ENCODE data around the gene JAM3. TPM values are rescaled to one million over a fixed set of nuclear protein-coding genes. Genes with fewer than 3 reads are reported as not detected.

Gene JAM3
- total RNA-seq, 3 donors from 2014 or later (not counting 1 experiment from before 2014, with no cell fraction given) = 2.1 to 3.8 (median 2.4) TPM

DNA sequence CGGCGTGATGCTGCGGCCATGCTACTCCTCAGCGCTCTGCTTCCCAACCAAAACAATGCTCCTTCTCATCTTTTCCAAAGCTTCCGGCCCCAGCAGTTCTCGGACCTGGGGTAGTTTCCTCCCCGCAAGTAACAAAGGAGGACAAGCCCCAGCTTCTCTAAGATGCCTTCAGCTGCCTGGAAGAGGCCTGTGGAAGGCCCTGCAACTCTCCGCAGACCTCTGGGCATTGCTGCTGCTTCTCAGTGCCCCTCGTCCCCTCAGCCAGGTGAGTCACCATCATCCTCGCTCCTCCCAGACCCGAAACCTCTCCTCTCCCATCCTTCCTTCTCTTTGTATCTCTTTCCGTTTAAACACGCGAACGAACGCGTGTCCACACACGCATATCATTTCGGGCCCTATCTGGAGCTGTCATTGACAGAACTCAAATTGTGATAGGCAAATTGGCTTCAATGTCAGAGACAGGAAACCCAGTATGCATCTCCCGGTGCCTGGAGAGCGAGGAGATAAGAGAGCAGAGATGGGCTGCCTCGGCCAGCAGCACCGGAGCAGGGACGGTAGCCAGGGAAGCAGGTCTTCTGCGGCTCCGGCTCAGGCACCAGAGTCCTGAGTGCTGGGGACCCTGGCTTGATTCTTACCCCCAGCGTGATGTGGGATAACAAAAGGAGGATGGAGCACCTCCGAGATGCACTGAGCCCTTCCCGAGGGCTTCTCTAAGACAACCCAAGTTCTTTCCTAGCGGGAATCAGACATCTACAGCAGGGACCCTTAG lies 22.0 kb upstream of the JAM3 start:
- intact Hi-C loops (cut with micrococcal nuclease) = no loop called here
- Mint-ChIP-seq H3K36me3 (no peaks in the 10 kb centered on the region), H3K9me3 (no peaks in the 10 kb centered on the region), H3K4me1 (no peaks in the 10 kb centered on the region), H3K27ac (no peak overlapping the region), H3K27me3 (ENCODE audit: low read depth in 2 of 2) (peaks cover 30 to 45% of the 10 kb centered on the region in 2 donors), H3K4me3 (no peak overlapping the region)
- Histone ChIP-seq H3K4me3 (ENCODE audit: low read length) (no peak overlapping the region), H3K36me3 (ENCODE audit: control insufficient read depth, insufficient read depth, low read length) (no peaks in the 10 kb centered on the region), H3K27me3 (ENCODE audit: control insufficient read depth, insufficient read depth, low read length) (no peaks in the 10 kb centered on the region), H3K4me1 (ENCODE audit: control insufficient read depth, insufficient read depth, low read length) (peaks cover 9% of the 10 kb centered on the region), H3K9me3 (ENCODE audit: control insufficient read depth, insufficient read depth, low read length) (no peaks in the 10 kb centered on the region), H3K27ac (ENCODE audit: low read length) (no peak overlapping the region)
- ATAC-seq = no peak
- 94% methylated on average over 30 of the region's 30 CpGs for WGBS (ENCODE audit: insufficient coverage)
- DNase-seq = no peak
- TF ChIP-seq, protein P1, sequence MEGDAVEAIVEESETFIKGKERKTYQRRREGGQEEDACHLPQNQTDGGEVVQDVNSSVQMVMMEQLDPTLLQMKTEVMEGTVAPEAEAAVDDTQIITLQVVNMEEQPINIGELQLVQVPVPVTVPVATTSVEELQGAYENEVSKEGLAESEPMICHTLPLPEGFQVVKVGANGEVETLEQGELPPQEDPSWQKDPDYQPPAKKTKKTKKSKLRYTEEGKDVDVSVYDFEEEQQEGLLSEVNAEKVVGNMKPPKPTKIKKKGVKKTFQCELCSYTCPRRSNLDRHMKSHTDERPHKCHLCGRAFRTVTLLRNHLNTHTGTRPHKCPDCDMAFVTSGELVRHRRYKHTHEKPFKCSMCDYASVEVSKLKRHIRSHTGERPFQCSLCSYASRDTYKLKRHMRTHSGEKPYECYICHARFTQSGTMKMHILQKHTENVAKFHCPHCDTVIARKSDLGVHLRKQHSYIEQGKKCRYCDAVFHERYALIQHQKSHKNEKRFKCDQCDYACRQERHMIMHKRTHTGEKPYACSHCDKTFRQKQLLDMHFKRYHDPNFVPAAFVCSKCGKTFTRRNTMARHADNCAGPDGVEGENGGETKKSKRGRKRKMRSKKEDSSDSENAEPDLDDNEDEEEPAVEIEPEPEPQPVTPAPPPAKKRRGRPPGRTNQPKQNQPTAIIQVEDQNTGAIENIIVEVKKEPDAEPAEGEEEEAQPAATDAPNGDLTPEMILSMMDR (IDR thresholded peaks at IDR 0.05) = no peak

DNA sequence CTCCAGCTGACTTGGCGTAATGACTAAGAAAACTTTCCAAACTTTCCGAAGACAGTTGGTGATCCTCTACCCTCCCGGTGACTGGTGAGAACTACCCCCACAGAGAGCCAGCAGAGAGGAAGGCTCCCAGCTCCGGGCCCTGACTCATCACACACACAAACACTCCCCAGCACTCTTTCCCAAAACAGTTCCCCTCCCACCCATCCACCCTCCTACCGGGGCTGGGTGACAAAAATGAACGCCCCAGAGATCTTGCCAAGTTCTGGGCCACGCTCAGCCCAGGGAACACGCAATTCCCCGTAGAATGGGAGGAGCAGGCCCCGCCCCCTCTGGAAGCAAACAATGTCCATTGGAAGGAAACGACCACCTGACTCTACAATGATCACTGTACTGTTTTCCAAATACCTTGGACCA lies 21.3 kb upstream of the JAM3 start:
- H3K27ac Mint-ChIP-seq = no peak overlapping the region
- peaks cover 9% of the 10 kb centered on the region for H3K4me1 ChIP-seq (ENCODE audit: control insufficient read depth, insufficient read depth, low read length)
- H3K27me3 ChIP-seq (ENCODE audit: control insufficient read depth, insufficient read depth, low read length) = no peaks in the 10 kb centered on the region
- TF ChIP-seq, protein P1 (IDR thresholded peaks at IDR 0.05) = no peak
- no peak for ATAC-seq
- intact Hi-C loops (cut with micrococcal nuclease) = no loop called here
- 73% methylated on average over 11 of the region's 11 CpGs for WGBS (ENCODE audit: insufficient coverage)
- no peaks in the 10 kb centered on the region for H3K4me1 Mint-ChIP-seq
- no peaks in the 10 kb centered on the region for H3K36me3 Mint-ChIP-seq
- no peak for DNase-seq
- peaks cover 30 to 45% of the 10 kb centered on the region in 2 donors for H3K27me3 Mint-ChIP-seq (ENCODE audit: low read depth in 2 of 2)
- no peak overlapping the region for H3K27ac ChIP-seq (ENCODE audit: low read length)
- no peak overlapping the region for H3K4me3 ChIP-seq (ENCODE audit: low read length)
- H3K9me3 ChIP-seq (ENCODE audit: control insufficient read depth, insufficient read depth, low read length) = no peaks in the 10 kb centered on the region
- no peaks in the 10 kb centered on the region for H3K9me3 Mint-ChIP-seq
- no peak overlapping the region for H3K4me3 Mint-ChIP-seq
- H3K36me3 ChIP-seq (ENCODE audit: control insufficient read depth, insufficient read depth, low read length) = no peaks in the 10 kb centered on the region

DNA sequence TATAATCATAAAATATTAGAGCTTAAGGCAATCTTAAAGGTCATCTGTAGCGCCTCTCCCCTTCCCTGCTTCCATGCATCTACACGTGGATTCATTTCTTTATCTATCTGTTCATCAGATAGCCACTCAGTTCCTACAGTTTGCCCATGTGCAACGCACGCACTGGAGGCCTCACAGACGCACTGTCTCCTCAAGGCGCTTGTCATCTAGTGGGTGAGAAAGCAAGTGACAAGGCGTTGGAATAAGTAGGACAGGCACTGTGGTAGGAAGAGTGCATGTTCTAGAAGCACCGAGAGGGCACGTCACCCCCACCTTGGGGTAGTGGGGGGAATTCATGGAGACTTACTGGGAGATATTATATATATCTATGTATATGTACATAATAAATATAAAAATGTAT lies 20.8 kb upstream of the JAM3 start:
- no peak for ATAC-seq
- Mint-ChIP-seq H3K4me1 (no peaks in the 10 kb centered on the region), H3K4me3 (no peak overlapping the region), H3K27me3 (ENCODE audit: low read depth in 2 of 2) (peaks cover 30 to 45% of the 10 kb centered on the region in 2 donors), H3K9me3 (no peaks in the 10 kb centered on the region), H3K27ac (no peak overlapping the region), H3K36me3 (no peaks in the 10 kb centered on the region)
- Histone ChIP-seq H3K4me1 (ENCODE audit: control insufficient read depth, insufficient read depth, low read length) (peaks cover 9% of the 10 kb centered on the region), H3K27me3 (ENCODE audit: control insufficient read depth, insufficient read depth, low read length) (no peaks in the 10 kb centered on the region), H3K9me3 (ENCODE audit: control insufficient read depth, insufficient read depth, low read length) (no peaks in the 10 kb centered on the region), H3K36me3 (ENCODE audit: control insufficient read depth, insufficient read depth, low read length) (no peaks in the 10 kb centered on the region), H3K4me3 (ENCODE audit: low read length) (no peak overlapping the region), H3K27ac (ENCODE audit: low read length) (no peak overlapping the region)
- 84% methylated on average over 8 of the region's 9 CpGs for WGBS (ENCODE audit: insufficient coverage)
- TF ChIP-seq, protein P1 (IDR thresholded peaks at IDR 0.05) = no peak
- intact Hi-C loops (cut with micrococcal nuclease) = no loop called here
- no peak for DNase-seq

DNA sequence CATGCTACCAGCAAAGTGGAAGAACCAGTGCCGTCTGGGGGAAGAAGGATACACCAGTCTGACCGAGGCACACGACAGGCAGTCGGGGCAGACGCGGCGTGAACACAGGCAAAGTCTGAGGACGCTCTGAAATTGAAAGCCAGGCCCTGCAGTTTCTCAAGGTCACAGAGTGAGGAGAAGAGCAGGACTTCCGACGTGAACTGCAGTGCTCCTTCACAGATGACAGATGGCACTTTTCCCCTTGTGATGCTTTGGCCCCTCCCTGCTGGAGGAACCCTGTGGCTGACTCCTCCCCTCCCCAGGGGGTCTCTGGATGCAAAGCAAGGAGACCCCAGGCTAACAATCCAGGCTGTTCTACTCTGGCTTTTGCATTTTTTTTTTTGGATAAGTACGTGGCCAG lies 19.6 kb upstream of the JAM3 start:
- Histone ChIP-seq H3K27ac (ENCODE audit: low read length) (no peak overlapping the region), H3K27me3 (ENCODE audit: control insufficient read depth, insufficient read depth, low read length) (no peaks in the 10 kb centered on the region), H3K4me1 (ENCODE audit: control insufficient read depth, insufficient read depth, low read length) (peaks cover 9% of the 10 kb centered on the region), H3K9me3 (ENCODE audit: control insufficient read depth, insufficient read depth, low read length) (no peaks in the 10 kb centered on the region), H3K4me3 (ENCODE audit: low read length) (no peak overlapping the region), H3K36me3 (ENCODE audit: control insufficient read depth, insufficient read depth, low read length) (no peaks in the 10 kb centered on the region)
- Mint-ChIP-seq H3K4me1 (no peaks in the 10 kb centered on the region), H3K27me3 (ENCODE audit: low read depth in 2 of 2) (peaks cover 31 to 42% of the 10 kb centered on the region in 2 donors), H3K4me3 (no peak overlapping the region), H3K36me3 (no peaks in the 10 kb centered on the region), H3K27ac (no peak overlapping the region), H3K9me3 (no peaks in the 10 kb centered on the region)
- WGBS (ENCODE audit: insufficient coverage) = 54% methylated on average over 11 of the region's 11 CpGs
- DNase-seq (no peak), ATAC-seq (no peak)
- intact Hi-C loops (cut with micrococcal nuclease) = no loop called here
- TF ChIP-seq, protein P1 (IDR thresholded peaks at IDR 0.05) = no peak
